WTC11 (cell line): ENCODE measurements around the gene HELQ. TPM values are rescaled to one million over a fixed set of nuclear protein-coding genes. Genes with fewer than 3 reads are reported as not detected.
"Not testable (repeated sequence)": the region's sequence is repeated elsewhere in the genome, so short reads cannot be mapped to it uniquely, and the experiment has no call there.

ENCODE experiments used
- ATAC-seq: fragments of 200-7000 bp; cut with Tn5 transposase; 2 replicates; pipeline ENCODE4 v1.10.0; 2021; ENCODE audit warnings: mild to moderate bottlenecking, moderate library complexity
- CTCF ChIA-PET: fragments of 300-600 bp; sonication (Branson Sonifier 250); formaldehyde crosslinking; loops from one replicate; lab custom pipeline; 2021; ENCODE audit warnings: antibody characterized with exemption; lab: Charles Lee
- POLR2A ChIA-PET: fragments of 350-600 bp; sonication (Branson Sonifier 250); formaldehyde crosslinking; loops from one replicate; lab custom pipeline; 2021; ENCODE audit warnings: antibody characterized with exemption; lab: Charles Lee
- DNase-seq: peaks from one replicate; pipeline ENCODE4 v3.0.0; 2021; ENCODE audit warnings: low spot score
- H3K27ac Mint-ChIP-seq: 2 replicates; pipeline ENCODE4 v1.8.0; 2021; ENCODE audit warnings: mixed read lengths
- H3K27me3 Mint-ChIP-seq: 2 replicates; pipeline ENCODE4 v1.8.0; 2021; ENCODE audit warnings: low read depth, mild to moderate bottlenecking, moderate library complexity, mixed read lengths
- H3K36me3 Mint-ChIP-seq: 2 replicates; pipeline ENCODE4 v1.8.0; 2021; ENCODE audit warnings: mixed read lengths
- H3K4me1 Mint-ChIP-seq: 2 replicates; pipeline ENCODE4 v1.8.0; 2022; ENCODE audit warnings: mixed read lengths
- H3K4me3 Mint-ChIP-seq: 2 replicates; pipeline ENCODE4 v1.8.0; 2021; ENCODE audit warnings: mild to moderate bottlenecking, moderate library complexity, mixed read lengths
- H3K9me3 Mint-ChIP-seq: 2 replicates; pipeline ENCODE4 v1.8.0; 2021; ENCODE audit warnings: mixed read lengths
- AR ChIP-seq: fragments of 250-450 bp; sonication (Bioruptor Pico); IDR thresholded peaks from 2 replicates; pipeline ENCODE4 v1.9.0; 2021; ENCODE audit warnings: mild to moderate bottlenecking
- ATF1 ChIP-seq: sonication (generic); formaldehyde crosslinking; IDR thresholded peaks from 2 replicates; pipeline ENCODE4 v1.8.1; 2023; ENCODE audit warnings: mild to moderate bottlenecking, moderate library complexity, missing genetic modification reagents
- ATF3 ChIP-seq: sonication (generic); formaldehyde crosslinking; conservative IDR thresholded peaks from 2 replicates; pipeline ENCODE4 v1.8.1; 2022; ENCODE audit warnings: mild to moderate bottlenecking, missing genetic modification reagents
- GABPB1 ChIP-seq: sonication (generic); formaldehyde crosslinking; IDR thresholded peaks from 2 replicates; pipeline ENCODE4 v1.8.1; 2023; ENCODE audit warnings: mild to moderate bottlenecking, missing genetic modification reagents
- HMGA2 ChIP-seq: fragments of 250-450 bp; sonication (Bioruptor Pico); IDR thresholded peaks from 2 replicates; pipeline ENCODE4 v1.4.0; 2021; ENCODE audit warnings: mild to moderate bottlenecking, moderate library complexity
- JUN ChIP-seq: sonication (generic); formaldehyde crosslinking; IDR thresholded peaks from 2 replicates; pipeline ENCODE4 v1.8.0; 2023; ENCODE audit warnings: mild to moderate bottlenecking, missing genetic modification reagents
- MXD4 ChIP-seq: fragments of 250-450 bp; sonication (Bioruptor Pico); IDR thresholded peaks from 2 replicates; pipeline ENCODE4 v1.8.0; 2021; ENCODE audit warnings: mild to moderate bottlenecking, moderate library complexity, borderline replicate concordance
- PRRX2 ChIP-seq: fragments of 250-450 bp; sonication (Bioruptor Pico); IDR thresholded peaks from 2 replicates; pipeline ENCODE4 v1.8.0; 2021; ENCODE audit warnings: mild to moderate bottlenecking
- SOX15 ChIP-seq: fragments of 250-450 bp; sonication (Bioruptor Pico); IDR thresholded peaks from 2 replicates; pipeline ENCODE4 v1.9.0; 2021; ENCODE audit warnings: mild to moderate bottlenecking
- TP53 ChIP-seq: sonication (generic); formaldehyde crosslinking; IDR thresholded peaks from 2 replicates; pipeline ENCODE4 v1.8.1; 2023; ENCODE audit warnings: mild to moderate bottlenecking, missing genetic modification reagents
- ZNF138 ChIP-seq: sonication (generic); formaldehyde crosslinking; conservative IDR thresholded peaks from 2 replicates; pipeline ENCODE4 v1.8.1; 2022; ENCODE audit warnings: mild to moderate bottlenecking, moderate library complexity, missing genetic modification reagents
- ZNF512 ChIP-seq: sonication (generic); formaldehyde crosslinking; IDR thresholded peaks from 2 replicates; pipeline ENCODE4 v1.8.1; 2022; ENCODE audit warnings: missing genetic modification reagents, borderline replicate concordance
- ZNF532 ChIP-seq: fragments of 250-450 bp; sonication (Bioruptor Pico); IDR thresholded peaks from 2 replicates; pipeline ENCODE4 v1.9.0; 2021; ENCODE audit warnings: mild to moderate bottlenecking, borderline replicate concordance
- total RNA-seq: library from RNA; stranded (reverse); gene quantifications from 3 replicates; pipeline ENCODE4 v1.2.3, GENCODE V29; 2021

HELQ gene
- total RNA-seq, 1 experiment from 2014 or later, result 10.1 TPM

GRCh38 chr4:83405844-83406816 lies 49.5 kb downstream of the HELQ start (continued):
- TF ChIP-seq SOX15, result no peak

- peaks cover 21% of the 10 kb centered on the region for H3K9me3 Mint-ChIP-seq
- H3K36me3 Mint-ChIP-seq, result peaks cover 11% of the 10 kb centered on the region
- CTCF ChIA-PET, H3K4me1 Mint-ChIP-seq, H3K4me3 Mint-ChIP-seq, DNase-seq, POLR2A ChIA-PET, ATAC-seq, H3K27ac Mint-ChIP-seq: not testable (repeated sequence)
- peaks cover 64% of the 10 kb centered on the region for H3K27me3 Mint-ChIP-seq
These were observed 57.5 kb downstream of the HELQ start for GRCh38 chr4:83398158-83398557.

- Mint-ChIP-seq H3K27me3 (peaks cover 81% of the 10 kb centered on the region), H3K4me3 (no peak overlapping the region), H3K4me1 (peaks cover 21% of the 10 kb centered on the region), H3K36me3 (peaks cover 8% of the 10 kb centered on the region), H3K9me3 (peaks cover 10% of the 10 kb centered on the region), H3K27ac (no peak overlapping the region)
- ATAC-seq, result no peak
- CTCF ChIA-PET, result no interaction called here
- TF ChIP-seq PRRX2 (CRISPR knock-in tag) (no peak), TP53 (CRISPR knock-in tag) (no peak), MXD4 (no peak), HMGA2 (CRISPR knock-in tag) (no peak), ZNF138 (CRISPR knock-in tag) (no peak), ZNF532 (no peak), AR (CRISPR knock-in tag) (no peak), JUN (no peak), GABPB1 (CRISPR knock-in tag) (no peak), ZNF512 (CRISPR knock-in tag) (no peak), ATF1 (CRISPR knock-in tag) (no peak), ATF3 (CRISPR knock-in tag) (no peak)
- no peak for DNase-seq
- POLR2A ChIA-PET, result no interaction called here
These were observed 61.7 kb downstream of the HELQ start for GRCh38 chr4:83393908-83394307.
